HG03066 (cell line): Measurements from ENCODE around the gene SLC5A4.
"Not testable (repeated sequence)": the region's sequence is repeated elsewhere in the genome, so short reads cannot be mapped to it uniquely, and the experiment has no call there.

Experiments
- ATAC-seq: cut with Tn5 transposase; IDR thresholded peaks from one replicate; pipeline ENCODE4 v1.9.1; 2021; ENCODE audit warnings: low read depth; ENCODE audit not compliant: unreplicated experiment

Gene SLC5A4

GRCh38 chr22:32255217-32255616 is at the start of gene SLC5A4:
Gene SLC5A4 (minus strand): TSS chr22:32255347. CDS start chr22:32255329, 18 bp downstream.
- no peak for ATAC-seq

- not testable (repeated sequence) for ATAC-seq
These were observed 38.8 kb upstream of the SLC5A4 start for GRCh38 chr22:32293921-32294320.

GRCh38 chr22:32286290-32286840 is 31.2 kb upstream of the SLC5A4 start:
- no peak for ATAC-seq

- no peak for ATAC-seq
These were observed 25.9 kb upstream of the SLC5A4 start for GRCh38 chr22:32281072-32281471.

GRCh38 chr22:32275353-32275752 is 20.2 kb upstream of the SLC5A4 start:
- ATAC-seq, result not testable (repeated sequence)

- ATAC-seq, result no peak
These were observed 16.2 kb upstream of the SLC5A4 start for GRCh38 chr22:32271389-32271788.

GRCh38 chr22:32270641-32271369 is 15.7 kb upstream of the SLC5A4 start:
- no peak for ATAC-seq

DNA sequence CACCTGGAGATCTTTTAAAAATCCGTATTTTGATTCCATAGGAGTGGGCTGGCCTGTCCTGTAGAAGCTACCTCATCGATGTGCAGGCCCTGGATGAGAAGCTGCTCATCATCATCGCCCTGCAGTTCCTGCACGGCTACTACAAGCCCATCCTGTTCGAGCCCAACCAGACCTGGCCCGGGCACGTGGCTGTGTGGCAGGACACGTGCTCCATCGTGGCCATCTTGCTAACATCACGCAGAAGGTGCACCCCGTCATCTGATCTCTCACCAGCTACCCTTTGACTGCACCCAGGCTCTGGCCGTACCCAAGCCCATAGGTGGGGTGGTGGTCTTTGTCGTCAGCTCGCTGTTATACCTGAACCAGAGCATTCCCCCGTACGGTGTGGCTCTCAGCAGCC is 14.2 kb upstream of the SLC5A4 start:
- ATAC-seq, result no peak

GRCh38 chr22:32267011-32267410 is 11.9 kb upstream of the SLC5A4 start:
- no peak for ATAC-seq

GRCh38 chr22:32265882-32266767 is 11.0 kb upstream of the SLC5A4 start:
- no peak for ATAC-seq

DNA sequence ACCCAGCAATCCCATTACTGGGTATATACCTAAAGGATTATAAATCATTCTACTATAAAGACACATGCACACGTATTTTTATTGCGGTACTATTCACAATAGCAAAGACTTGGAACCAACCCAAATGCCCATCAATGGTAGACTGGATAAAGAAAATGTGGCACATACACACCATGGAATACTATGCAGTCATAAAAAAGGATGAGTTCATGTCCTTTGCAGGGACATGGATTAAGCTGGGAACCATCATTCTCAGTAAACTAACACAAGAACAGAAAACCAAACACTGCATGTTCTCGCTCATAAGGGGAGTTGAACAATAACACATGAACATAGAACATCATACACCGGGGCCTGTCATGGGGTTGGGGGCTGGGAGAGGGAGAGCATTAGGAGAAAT is 8.5 kb upstream of the SLC5A4 start:
- ATAC-seq, result not testable (repeated sequence)

DNA sequence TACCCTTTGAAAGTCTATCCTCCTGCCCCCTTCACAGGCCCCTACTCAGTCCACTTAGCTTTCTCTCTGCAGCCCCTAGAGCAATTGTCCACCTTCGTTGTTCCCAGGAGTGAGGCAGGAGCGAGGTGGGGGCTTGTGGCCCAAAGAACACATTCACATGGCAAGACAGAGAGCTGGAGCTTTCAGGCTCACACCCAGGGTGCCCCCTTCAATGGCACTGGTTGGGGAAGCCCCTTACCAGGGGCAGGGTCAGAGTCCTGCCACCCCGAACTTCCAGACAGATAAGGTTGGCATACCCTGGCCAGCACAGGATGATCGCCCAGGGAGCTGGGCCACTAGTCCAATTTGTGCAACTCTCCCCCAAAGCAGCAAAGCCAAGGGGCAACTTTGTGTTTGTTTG is 6.2 kb upstream of the SLC5A4 start:
- no peak for ATAC-seq

DNA sequence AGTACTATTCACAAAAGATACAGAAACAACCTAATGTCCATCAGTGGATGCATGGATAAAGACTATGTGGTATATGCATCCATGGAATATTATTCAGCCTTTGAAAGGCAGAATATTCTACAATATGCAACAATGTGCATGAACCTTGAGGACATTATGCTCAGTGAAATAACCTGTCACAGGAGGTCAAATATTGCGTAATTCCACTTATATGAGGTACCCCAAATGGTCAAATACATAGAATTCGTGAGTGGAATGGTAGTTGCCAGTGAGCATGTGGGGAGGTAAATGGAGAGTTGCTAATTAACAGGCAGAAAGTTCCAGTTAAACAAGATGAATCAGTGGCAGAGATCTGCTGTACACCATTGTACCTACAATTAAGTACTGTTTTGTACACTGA is 3.6 kb upstream of the SLC5A4 start:
- no peak for ATAC-seq

DNA sequence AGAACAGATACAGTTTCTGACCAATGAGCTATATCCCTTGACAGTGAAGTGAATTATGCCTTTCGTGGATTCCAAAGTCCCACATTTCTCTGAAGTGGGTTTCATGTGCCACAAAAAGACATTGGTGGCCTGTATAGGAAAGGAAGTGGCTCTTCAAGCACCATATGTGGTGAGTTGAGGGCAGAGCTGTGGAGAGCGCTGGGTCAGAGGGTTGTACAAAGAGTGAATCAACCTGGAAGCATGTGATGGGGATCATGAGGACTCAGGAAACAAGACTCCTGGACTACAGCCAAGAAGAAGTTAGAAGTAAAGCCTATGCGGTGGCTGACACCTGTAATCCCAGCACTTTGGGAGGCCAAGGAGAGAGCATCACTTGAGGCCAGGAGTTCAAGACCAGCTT is 579 bp upstream of the SLC5A4 start:
- no peak for ATAC-seq

GRCh38 chr22:32249231-32249630 is 5.9 kb downstream of the SLC5A4 start:
- ATAC-seq, result no peak

DNA sequence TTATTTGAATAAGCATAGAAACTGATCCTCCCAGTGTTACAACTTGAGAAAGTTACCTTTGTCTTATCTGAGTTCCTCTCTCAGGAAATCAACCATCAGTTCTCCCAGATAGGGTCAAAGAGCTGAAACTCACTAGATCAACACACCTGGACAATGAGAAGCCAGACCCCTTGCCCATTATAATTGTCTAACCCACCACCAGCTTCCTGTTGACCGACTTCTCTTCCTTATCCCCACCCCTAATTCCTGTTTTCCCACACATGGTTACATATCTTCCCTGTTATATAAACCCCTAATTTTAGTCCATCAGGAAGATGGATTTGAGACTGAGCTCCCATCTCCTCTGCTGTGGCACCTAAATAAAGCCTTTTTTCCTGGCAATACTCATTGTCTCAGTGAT is 6.9 kb downstream of the SLC5A4 start:
- ATAC-seq, result no peak

- no peak for ATAC-seq
These were observed 9.0 kb downstream of the SLC5A4 start for GRCh38 chr22:32246166-32246565.

DNA sequence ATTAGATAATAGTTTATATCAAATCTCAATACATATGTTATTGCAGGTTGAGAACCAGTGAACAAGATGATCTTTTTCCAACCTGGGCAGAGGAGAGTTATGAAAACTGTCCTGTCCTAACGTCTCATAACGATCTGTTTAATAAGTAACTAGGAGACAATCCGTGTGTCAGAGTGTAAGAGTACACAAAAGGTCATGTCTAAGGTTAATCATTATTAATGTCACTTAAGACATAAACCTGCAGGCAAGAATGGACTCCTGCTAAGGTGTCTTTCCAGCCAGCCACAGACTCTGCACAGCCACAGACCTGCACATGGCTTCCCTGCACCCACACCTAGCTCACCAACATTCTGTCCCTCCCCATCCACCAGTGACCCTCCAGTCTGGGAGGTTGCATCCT is 10.1 kb downstream of the SLC5A4 start:
- no peak for ATAC-seq

DNA sequence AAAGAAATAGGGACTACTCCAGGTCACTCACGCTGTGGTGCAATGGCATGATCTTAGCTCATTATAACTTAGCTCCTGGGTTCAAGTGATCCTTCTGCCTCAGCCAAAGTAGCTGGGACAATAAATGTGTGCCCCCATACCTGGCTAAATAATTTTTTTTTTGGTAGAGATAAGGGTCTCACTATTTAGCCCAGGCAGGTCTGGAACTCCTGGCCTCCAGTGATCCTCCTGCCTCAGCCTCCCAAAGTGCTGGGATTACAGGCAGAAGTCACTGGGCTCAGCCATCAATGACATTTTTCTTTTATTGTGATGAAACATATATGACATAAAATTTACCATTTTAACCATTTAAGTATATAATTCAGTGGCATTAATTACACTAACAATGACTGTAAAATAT is 10.6 kb downstream of the SLC5A4 start:
- no peak for ATAC-seq

- no peak for ATAC-seq
These were observed 14.7 kb downstream of the SLC5A4 start for GRCh38 chr22:32240461-32240860.

- no peak for ATAC-seq
These were observed 17.2 kb downstream of the SLC5A4 start for GRCh38 chr22:32237906-32238305.
